Glomerular endothelial cell (primary cell): Measurements from ENCODE around the gene HLA-B. TPM values are rescaled to one million over a fixed set of nuclear protein-coding genes. Genes with fewer than 3 reads are reported as not detected.
"Not testable (repeated sequence)": the region's sequence is repeated elsewhere in the genome, so short reads cannot be mapped to it uniquely, and the experiment has no call there.

Experiments used
- DNase-seq: peaks from one replicate; pipeline ENCODE4 v3.0.0-alpha.2; 2011; ENCODE audit warnings: low read depth, low spot score; ENCODE audit errors: extremely low read depth
- total RNA-seq: library from RNA; depleted of rRNA; stranded (reverse); fragments of >200 nt; gene quantifications from 2 replicates; pipeline ENCODE4 v1.2.3, GENCODE V29; 2015

The HLA-B gene
- 1,037 and 2,213 TPM in 2 replicates for total RNA-seq

GRCh38 chr6:31356946-31357466 lies at the start of gene HLA-B:
HLA-B (minus strand) TSS chr6:31357179; CDS start chr6:31357158, 21 bp downstream.
- peak; percentile 18 for DNase-seq

- no peak for DNase-seq
These were observed 49.0 kb upstream of the HLA-B start for GRCh38 chr6:31405996-31406395.

- DNase-seq = not testable (repeated sequence)
These were observed 47.0 kb upstream of the HLA-B start for GRCh38 chr6:31404061-31404364.

- peak; percentile 39 for DNase-seq
These were observed 46.5 kb upstream of the HLA-B start, which contains the start of gene MICA for GRCh38 chr6:31403283-31404060. MICA (plus strand) TSS chr6:31403595; CDS start chr6:31403633, 38 bp downstream.

- no peak for DNase-seq
These were observed 45.6 kb upstream of the HLA-B start for GRCh38 chr6:31402324-31403282.

- no peak for DNase-seq
These were observed 44.4 kb upstream of the HLA-B start for GRCh38 chr6:31401403-31401802.

DNA sequence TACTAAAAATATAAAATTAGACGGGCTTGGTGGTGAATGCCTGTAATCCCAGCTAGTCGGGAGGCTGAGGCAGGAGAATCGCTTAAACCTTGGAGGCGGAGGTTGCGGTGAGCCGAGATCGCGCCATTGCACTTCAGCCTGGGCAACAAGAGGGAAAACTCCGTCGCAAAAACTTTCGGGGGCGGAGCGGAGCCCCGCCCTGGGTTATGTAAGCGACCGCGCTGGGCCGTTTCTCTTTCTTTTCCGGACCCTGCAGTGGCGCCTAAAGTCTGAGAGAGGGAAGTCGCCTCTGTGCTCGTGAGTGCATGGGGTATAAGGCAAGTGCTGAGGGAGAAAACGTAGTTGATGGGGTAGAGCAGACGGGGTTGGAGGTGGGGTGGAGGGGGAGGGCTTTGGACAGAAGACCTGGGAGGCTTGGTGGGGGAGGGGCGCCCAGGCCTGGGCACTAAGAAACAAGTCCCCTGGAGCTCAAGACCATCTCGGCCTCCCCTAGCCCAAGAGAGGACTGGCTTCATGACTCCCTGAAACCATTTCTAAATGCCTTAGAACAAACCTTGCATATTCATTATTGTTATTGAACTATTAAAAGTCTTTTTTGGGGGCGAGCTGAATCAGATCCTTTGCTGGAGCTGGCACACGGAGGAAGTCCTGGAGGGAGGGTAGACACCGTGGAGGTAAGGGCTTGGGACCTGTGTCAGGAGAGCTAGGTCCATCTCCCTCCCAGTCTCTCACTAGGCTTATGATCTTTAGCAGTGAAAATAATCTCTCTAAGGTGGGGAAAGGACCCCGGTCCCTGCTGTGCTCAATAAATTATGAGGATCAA lies 43.7 kb upstream of the HLA-B start:
- no peak for DNase-seq

DNA sequence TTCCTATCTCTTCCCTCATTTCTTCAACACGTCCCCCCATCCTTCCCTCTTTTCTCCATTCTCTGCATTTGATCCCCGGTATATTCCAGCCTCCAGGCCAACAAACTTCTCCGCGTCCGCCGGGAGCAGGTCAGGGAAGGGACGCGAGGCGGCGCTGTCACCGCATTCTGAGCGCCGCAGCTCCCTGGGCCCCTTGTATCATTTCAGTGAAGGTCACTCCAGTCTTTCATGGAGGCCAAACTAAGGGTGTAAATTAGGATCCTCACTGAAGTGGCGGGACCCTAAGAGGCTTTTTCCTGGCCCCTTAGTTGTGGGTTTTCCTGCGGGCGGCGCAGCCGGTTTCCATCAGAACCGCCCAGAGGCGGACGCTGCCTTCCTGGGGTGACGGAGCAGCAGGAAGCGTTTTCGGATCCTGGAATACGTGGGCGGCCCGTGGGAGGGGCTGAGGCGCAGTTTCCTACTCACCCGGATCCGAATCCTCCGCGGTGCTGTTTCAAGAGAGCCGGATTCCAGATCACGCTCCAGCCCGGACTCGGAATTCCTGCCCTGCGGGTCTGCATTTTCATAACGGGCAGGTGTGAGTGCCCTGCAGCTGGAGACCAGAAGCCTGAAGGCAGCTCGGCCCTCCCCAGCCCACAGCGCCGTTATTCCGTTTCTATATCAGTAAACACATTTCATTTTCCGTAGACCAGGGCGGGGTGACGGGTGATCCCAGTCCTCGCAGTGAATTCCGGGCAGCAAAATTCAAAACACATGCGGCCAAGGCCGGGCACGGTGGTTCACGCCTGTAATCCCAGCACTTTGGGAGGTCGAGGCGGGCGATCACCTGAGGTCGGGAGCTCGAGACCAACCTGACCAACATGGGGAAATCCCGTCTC lies 42.8 kb upstream of the HLA-B start:
- peak; percentile 57 for DNase-seq

- DNase-seq = no peak
These were observed 41.0 kb upstream of the HLA-B start for GRCh38 chr6:31397901-31398525.

GRCh38 chr6:31397153-31397499 lies 40.1 kb upstream of the HLA-B start:
- not testable (repeated sequence) for DNase-seq

- peak; percentile 51 for DNase-seq
These were observed 39.6 kb upstream of the HLA-B start for GRCh38 chr6:31396422-31397152.

- DNase-seq = no peak
These were observed 38.9 kb upstream of the HLA-B start for GRCh38 chr6:31395832-31396231.

GRCh38 chr6:31394381-31394780 lies 37.4 kb upstream of the HLA-B start:
- DNase-seq = no peak

DNA sequence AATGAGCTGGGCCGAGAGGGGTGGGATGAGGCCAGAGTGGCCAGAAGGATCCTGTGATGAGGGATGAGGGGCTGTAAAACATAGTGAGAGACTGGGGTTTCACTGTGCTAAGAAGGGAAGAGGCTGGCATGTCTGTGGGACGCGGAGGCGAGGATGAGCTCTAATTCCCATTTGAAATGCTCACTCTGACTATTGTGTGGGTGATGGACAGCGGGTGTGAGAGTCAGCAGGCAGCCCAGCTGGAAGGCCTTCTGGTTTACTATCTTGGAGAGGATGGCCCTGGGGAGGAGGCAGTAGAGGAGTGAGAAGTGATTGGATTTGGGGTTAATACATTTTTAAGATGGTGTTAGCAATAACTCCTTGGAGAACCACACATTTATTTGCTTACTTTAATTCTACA lies 37.0 kb upstream of the HLA-B start:
- no peak for DNase-seq

- DNase-seq = not testable (repeated sequence)
These were observed 32.8 kb upstream of the HLA-B start for GRCh38 chr6:31389802-31390132.

DNA sequence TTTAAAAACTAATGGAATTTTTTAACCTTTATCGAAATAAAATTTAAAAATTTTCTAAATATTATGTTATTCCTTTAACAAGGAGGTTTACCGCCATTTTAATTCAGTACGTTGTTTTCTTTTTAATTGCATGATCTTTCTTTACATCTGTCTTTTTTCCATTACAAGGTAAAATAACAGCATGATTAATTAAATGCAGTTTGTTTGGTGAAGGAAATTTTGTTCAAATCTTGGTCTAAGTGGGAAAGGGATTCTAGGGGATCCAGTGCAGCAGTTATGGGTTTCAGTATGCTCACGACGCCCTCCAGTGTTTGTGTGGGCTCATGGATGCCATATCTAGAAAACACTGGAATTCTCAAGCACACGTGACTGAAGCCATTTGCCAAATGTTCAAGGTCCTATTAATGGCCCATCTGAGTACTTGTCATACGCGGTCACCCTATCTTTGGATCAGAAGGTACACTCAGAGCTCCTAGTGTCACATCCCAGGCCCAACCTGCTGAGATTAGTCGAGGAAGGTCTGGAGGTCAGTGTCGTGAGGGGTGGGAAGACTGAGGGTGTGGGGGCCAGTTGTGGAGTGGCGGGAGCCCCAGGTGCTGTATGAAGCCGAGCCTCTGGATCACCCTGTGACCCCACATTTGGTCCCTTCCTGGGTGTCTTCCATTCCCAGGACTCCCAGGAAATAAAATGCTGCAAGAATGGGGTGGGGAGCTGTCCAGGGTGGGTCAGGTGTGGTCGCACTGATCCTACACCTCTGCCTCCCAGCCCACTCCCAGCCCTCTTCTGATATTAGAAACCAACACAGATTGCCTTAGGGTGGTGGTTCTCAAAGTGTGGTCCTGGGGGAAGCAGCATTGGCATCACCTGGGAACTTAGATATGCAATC lies 32.2 kb upstream of the HLA-B start:
- DNase-seq = not testable (repeated sequence)

DNA sequence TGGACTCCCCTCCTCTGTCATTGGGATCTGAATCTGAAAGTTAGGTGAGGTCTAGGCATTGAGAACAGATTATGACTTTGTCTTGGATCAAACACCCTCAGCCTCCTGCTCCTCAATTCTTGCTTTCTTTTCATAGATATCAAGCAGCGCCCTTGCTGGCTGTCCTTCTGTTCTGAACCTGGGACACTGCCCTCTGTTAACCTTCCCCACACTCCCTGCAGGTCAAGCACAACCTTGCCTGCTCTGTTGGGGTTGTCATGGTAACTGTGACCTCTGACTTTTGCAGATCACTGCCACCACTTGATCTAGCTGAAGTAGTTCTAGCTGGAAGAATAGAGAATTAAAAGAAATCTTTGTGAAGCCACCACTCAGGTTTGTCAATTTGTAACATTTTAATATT lies 30.0 kb upstream of the HLA-B start:
- no peak for DNase-seq

GRCh38 chr6:31386099-31386498 lies 29.1 kb upstream of the HLA-B start:
- DNase-seq = no peak
